ENCODE results near the gene GALNT18. TPM values are rescaled to one million over a fixed set of nuclear protein-coding genes. Genes with fewer than 3 reads are reported as not detected.

Gene GALNT18
- polyA plus RNA-seq, 1 donor from 2014 or later, result 7.6 TPM

DNA sequence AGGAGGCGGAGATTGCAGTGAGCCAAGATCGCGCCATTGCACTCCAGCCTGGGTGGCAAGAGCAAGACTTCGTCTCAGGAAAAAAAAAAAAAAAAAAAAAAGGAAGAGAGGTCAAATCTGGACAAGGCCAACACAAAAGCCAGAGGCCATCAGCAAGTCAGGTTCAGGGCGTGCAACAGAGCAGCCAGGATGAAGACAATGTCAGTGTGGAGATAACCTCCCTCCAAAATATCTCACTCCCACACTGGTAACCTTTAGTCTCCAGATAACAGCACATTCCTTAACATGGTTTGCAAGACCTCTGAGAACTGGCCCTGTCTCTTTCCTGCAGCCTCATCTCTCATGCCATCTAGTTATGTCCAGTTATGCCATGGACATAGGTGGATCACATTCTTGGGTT, 273.5 kb downstream of the GALNT18 start:
- TF ChIP-seq TAF1 (IDR thresholded peaks at IDR 0.05; ENCODE audit: low read depth), result no peak
- TF ChIP-seq MXI1 (conservative IDR thresholded peaks at IDR 0.05; ENCODE audit: poor library complexity, severe bottlenecking), result no peak
- TF ChIP-seq, protein P1, sequence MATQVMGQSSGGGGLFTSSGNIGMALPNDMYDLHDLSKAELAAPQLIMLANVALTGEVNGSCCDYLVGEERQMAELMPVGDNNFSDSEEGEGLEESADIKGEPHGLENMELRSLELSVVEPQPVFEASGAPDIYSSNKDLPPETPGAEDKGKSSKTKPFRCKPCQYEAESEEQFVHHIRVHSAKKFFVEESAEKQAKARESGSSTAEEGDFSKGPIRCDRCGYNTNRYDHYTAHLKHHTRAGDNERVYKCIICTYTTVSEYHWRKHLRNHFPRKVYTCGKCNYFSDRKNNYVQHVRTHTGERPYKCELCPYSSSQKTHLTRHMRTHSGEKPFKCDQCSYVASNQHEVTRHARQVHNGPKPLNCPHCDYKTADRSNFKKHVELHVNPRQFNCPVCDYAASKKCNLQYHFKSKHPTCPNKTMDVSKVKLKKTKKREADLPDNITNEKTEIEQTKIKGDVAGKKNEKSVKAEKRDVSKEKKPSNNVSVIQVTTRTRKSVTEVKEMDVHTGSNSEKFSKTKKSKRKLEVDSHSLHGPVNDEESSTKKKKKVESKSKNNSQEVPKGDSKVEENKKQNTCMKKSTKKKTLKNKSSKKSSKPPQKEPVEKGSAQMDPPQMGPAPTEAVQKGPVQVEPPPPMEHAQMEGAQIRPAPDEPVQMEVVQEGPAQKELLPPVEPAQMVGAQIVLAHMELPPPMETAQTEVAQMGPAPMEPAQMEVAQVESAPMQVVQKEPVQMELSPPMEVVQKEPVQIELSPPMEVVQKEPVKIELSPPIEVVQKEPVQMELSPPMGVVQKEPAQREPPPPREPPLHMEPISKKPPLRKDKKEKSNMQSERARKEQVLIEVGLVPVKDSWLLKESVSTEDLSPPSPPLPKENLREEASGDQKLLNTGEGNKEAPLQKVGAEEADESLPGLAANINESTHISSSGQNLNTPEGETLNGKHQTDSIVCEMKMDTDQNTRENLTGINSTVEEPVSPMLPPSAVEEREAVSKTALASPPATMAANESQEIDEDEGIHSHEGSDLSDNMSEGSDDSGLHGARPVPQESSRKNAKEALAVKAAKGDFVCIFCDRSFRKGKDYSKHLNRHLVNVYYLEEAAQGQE (IDR thresholded peaks at IDR 0.05; ENCODE audit: borderline replicate concordance), result no peak
- TF ChIP-seq POLR2AphosphoS5 (IDR thresholded peaks at IDR 0.05), result no peak
- no peak for TF ChIP-seq SMC3 (conservative IDR thresholded peaks at IDR 0.05; ENCODE audit: poor library complexity)
- TF ChIP-seq, protein P2, sequence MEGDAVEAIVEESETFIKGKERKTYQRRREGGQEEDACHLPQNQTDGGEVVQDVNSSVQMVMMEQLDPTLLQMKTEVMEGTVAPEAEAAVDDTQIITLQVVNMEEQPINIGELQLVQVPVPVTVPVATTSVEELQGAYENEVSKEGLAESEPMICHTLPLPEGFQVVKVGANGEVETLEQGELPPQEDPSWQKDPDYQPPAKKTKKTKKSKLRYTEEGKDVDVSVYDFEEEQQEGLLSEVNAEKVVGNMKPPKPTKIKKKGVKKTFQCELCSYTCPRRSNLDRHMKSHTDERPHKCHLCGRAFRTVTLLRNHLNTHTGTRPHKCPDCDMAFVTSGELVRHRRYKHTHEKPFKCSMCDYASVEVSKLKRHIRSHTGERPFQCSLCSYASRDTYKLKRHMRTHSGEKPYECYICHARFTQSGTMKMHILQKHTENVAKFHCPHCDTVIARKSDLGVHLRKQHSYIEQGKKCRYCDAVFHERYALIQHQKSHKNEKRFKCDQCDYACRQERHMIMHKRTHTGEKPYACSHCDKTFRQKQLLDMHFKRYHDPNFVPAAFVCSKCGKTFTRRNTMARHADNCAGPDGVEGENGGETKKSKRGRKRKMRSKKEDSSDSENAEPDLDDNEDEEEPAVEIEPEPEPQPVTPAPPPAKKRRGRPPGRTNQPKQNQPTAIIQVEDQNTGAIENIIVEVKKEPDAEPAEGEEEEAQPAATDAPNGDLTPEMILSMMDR (IDR thresholded peaks at IDR 0.05; ENCODE audit: poor library complexity, severe bottlenecking), result no peak
- TF ChIP-seq EP300 (conservative IDR thresholded peaks at IDR 0.05; ENCODE audit: poor library complexity, severe bottlenecking), result no peak
- TF ChIP-seq RAD21 (conservative IDR thresholded peaks at IDR 0.05), result no peak
- Histone ChIP-seq H3K9me2 (ENCODE audit: insufficient read depth, low read length) (no peaks in the 10 kb centered on the region), H3K4me2 (ENCODE audit: low read length) (no peak overlapping the region), H3K4me3 (ENCODE audit: low read length) (no peak overlapping the region), H4K20me1 (ENCODE audit: insufficient read depth) (no peaks in the 10 kb centered on the region), H3K27ac (ENCODE audit: low read length) (no peak overlapping the region), H3K27me3 (ENCODE audit: insufficient read depth, low read depth, low read length) (no peaks in the 10 kb centered on the region), H3K79me2 (replicated peaks; ENCODE audit: insufficient read depth, low read length) (no peaks in the 10 kb centered on the region), H3K36me3 (ENCODE audit: insufficient read depth, low read length) (no peaks in the 10 kb centered on the region), H2AFZ (ENCODE audit: low read depth, low read length) (no peak overlapping the region), H3K9ac (ENCODE audit: low read length) (no peak overlapping the region), H3F3A (ENCODE audit: insufficient read depth, low read length, poor library complexity, severe bottlenecking) (no peaks in the 10 kb centered on the region), H3K9me3 (ENCODE audit: low read length) (no peaks in the 10 kb centered on the region)

- Histone ChIP-seq H3K27me3 (ENCODE audit: insufficient read depth, low read depth, low read length) (no peaks in the 10 kb centered on the region), H3K36me3 (ENCODE audit: insufficient read depth, low read length) (no peaks in the 10 kb centered on the region), H3K9ac (ENCODE audit: low read length) (no peak overlapping the region), H3K27ac (ENCODE audit: low read length) (no peak overlapping the region), H3K4me3 (ENCODE audit: low read length) (no peak overlapping the region), H3F3A (ENCODE audit: insufficient read depth, low read length, poor library complexity, severe bottlenecking) (no peaks in the 10 kb centered on the region), H3K4me2 (ENCODE audit: low read length) (no peak overlapping the region), H3K9me3 (ENCODE audit: low read length) (no peaks in the 10 kb centered on the region), H3K79me2 (replicated peaks; ENCODE audit: insufficient read depth, low read length) (no peaks in the 10 kb centered on the region), H2AFZ (ENCODE audit: low read depth, low read length) (no peak overlapping the region), H3K9me2 (ENCODE audit: insufficient read depth, low read length) (no peaks in the 10 kb centered on the region), H4K20me1 (ENCODE audit: insufficient read depth) (no peaks in the 10 kb centered on the region)
- TF ChIP-seq, protein P1 (IDR thresholded peaks at IDR 0.05; ENCODE audit: borderline replicate concordance), result no peak
These were observed 274.2 kb downstream of the GALNT18 start for GRCh38 chr11:11347592-11347991.

Data from neural cell (in vitro differentiated cells).